B cell (primary cell): Measurements from ENCODE around the gene TRABD.

ENCODE experiments used
- CTCF ChIP-seq: fragments of 200-600 bp; IDR thresholded peaks from one replicate; pipeline ENCODE4 v1.8.0; 2022; ENCODE audit warnings: antibody characterized with exemption, mild to moderate bottlenecking
- EZH2 ChIP-seq: IDR thresholded peaks from 2 replicates; pipeline ENCODE4 v1.6.1; 2012; ENCODE audit warnings: borderline replicate concordance, low read depth, mild to moderate bottlenecking, moderate library complexity, low read length; ENCODE audit not compliant: insufficient read depth, poor library complexity, severe bottlenecking

- no peak for TF ChIP-seq CTCF
- no peak for TF ChIP-seq EZH2
These were observed 46.7 kb upstream of the TRABD start for GRCh38 chr22:50138988-50139387.
